ENCODE results near the gene BUD23.

BUD23 gene

DNA sequence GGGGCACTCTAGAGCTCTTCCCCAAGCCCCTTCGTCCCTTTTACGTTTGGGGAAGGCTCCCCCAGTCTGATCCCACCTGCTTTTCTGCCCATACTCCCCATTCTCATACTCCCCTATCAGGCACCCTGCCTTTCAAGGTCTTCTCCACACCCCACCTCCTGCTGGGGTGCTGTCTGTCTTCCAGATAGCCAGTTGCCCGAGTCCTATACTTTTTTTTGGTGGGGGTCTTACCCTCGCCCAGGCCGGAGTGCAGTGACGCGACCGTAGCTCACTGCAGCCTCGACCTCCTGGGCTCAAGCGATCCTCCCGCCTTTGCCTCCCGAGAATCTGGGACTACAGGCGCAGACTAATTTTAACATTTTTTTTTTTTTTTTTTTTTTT lies 56.0 kb downstream of the BUD23 start:
- no peaks in the 10 kb centered on the region; the same call in 1 of the 2 replicates for H3K36me3 ChIP-seq (ENCODE audit: insufficient read depth)
- TF ChIP-seq, protein P1, sequence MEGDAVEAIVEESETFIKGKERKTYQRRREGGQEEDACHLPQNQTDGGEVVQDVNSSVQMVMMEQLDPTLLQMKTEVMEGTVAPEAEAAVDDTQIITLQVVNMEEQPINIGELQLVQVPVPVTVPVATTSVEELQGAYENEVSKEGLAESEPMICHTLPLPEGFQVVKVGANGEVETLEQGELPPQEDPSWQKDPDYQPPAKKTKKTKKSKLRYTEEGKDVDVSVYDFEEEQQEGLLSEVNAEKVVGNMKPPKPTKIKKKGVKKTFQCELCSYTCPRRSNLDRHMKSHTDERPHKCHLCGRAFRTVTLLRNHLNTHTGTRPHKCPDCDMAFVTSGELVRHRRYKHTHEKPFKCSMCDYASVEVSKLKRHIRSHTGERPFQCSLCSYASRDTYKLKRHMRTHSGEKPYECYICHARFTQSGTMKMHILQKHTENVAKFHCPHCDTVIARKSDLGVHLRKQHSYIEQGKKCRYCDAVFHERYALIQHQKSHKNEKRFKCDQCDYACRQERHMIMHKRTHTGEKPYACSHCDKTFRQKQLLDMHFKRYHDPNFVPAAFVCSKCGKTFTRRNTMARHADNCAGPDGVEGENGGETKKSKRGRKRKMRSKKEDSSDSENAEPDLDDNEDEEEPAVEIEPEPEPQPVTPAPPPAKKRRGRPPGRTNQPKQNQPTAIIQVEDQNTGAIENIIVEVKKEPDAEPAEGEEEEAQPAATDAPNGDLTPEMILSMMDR (conservative IDR thresholded peaks at IDR 0.05; ENCODE audit: low read depth, low read length), result no peak
- peak overlapping the region; percentile 95 for H3K9ac ChIP-seq
- H3K79me2 ChIP-seq (ENCODE audit: insufficient read depth, low read depth), result peaks cover 15% of the 10 kb centered on the region; the same call in 1 of the 2 replicates
- H3K4me1 ChIP-seq (ENCODE audit: low read depth, poor library complexity, severe bottlenecking), result peaks cover 70% of the 10 kb centered on the region
- H3K27me3 ChIP-seq (ENCODE audit: insufficient read depth, low read depth), result no peaks in the 10 kb centered on the region
- no peak overlapping the region for H3K4me3 ChIP-seq (IDR thresholded peaks at IDR 0.05; ENCODE audit: insufficient read depth, low read depth, low read length)
- peaks cover 4% of the 10 kb centered on the region; the same call in 1 of the 2 replicates for H4K20me1 ChIP-seq (ENCODE audit: insufficient read depth)
- H3K27ac ChIP-seq, result peak overlapping the region; percentile 94
- H3K4me2 ChIP-seq, result peak overlapping the region; percentile 69
- H2AFZ ChIP-seq (ENCODE audit: low read depth), result peak overlapping the region; percentile 70; the same call in 1 of the 2 replicates

DNA sequence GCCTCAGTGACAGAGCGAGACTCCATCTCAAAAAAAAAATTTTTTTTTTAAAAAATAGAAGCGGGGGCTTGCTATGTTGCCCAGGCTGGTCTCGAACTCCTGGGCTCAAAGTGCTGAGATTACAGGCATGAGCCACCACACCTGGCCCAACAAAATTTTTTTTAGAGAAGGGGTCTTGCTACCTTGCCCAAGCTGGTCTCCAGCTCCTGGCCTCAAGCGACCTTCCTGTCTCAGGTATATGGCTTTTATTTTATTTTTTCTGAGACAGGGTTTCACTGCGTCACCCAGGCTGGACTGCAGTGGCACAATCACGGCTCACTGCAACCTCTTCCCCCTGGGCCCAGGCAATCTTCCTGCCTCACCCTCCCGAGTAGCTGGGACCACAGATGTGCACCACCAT lies 56.8 kb downstream of the BUD23 start:
- Histone ChIP-seq H2AFZ (ENCODE audit: low read depth) (no peak overlapping the region), H3K9ac (no peak overlapping the region), H4K20me1 (ENCODE audit: insufficient read depth) (peaks cover 4% of the 10 kb centered on the region; the same call in 1 of the 2 replicates), H3K4me3 (IDR thresholded peaks at IDR 0.05; ENCODE audit: insufficient read depth, low read depth, low read length) (no peak overlapping the region), H3K4me2 (no peak overlapping the region), H3K36me3 (ENCODE audit: insufficient read depth) (no peaks in the 10 kb centered on the region; the same call in 1 of the 2 replicates), H3K4me1 (ENCODE audit: low read depth, poor library complexity, severe bottlenecking) (peaks cover 63% of the 10 kb centered on the region), H3K79me2 (ENCODE audit: insufficient read depth, low read depth) (peaks cover 15% of the 10 kb centered on the region; the same call in 1 of the 2 replicates), H3K27me3 (ENCODE audit: insufficient read depth, low read depth) (no peaks in the 10 kb centered on the region), H3K27ac (peak overlapping the region; percentile 17; the same call in 1 of the 2 replicates)
- TF ChIP-seq, protein P1 (conservative IDR thresholded peaks at IDR 0.05; ENCODE audit: low read depth, low read length), result no peak

DNA sequence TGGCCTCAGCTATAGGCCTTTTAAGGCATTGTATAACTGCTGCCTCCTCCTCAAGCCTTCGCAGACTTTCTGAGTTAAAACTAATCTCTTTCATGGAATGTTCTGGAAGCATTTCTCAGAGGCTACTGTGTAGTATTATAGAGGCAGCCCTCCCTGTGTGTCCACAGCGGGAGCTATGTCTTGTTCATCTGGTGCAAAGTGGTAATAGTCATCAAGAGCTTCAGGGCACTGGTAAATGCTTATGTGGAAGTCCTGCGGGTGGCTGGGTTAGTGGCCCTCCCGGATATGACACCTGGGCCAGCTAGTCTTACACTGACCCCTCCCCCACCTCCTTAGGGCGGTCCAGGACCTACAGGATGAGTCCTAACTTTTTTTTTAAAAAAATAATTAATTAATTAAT lies 57.4 kb downstream of the BUD23 start:
- Histone ChIP-seq H3K4me2 (no peak overlapping the region), H3K36me3 (ENCODE audit: insufficient read depth) (no peaks in the 10 kb centered on the region; the same call in 1 of the 2 replicates)

DNA sequence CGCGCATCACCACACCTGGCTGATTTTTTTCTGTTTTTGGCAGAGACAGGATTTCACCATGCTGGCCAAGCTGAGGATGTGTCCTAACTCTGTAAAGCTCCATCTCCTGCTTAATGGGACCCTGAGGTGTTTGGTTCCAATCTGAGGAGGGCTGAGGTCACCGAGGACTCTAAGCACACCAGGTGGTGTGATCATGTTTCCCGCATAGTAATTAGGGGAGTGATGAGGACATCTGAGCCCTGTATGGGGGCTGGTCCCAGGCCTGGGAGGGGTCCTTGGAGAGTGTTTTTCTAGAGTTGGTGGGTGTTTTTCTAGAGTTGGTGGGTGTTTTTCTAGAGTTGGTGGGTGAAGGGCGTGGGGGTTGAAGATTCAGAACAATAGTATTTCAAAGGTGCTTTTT lies 58.2 kb downstream of the BUD23 start:
- no peaks in the 10 kb centered on the region for H3K27me3 ChIP-seq (ENCODE audit: insufficient read depth, low read depth)
- H3K4me3 ChIP-seq (IDR thresholded peaks at IDR 0.05; ENCODE audit: insufficient read depth, low read depth, low read length), result no peak overlapping the region
- H3K79me2 ChIP-seq (ENCODE audit: insufficient read depth, low read depth), result peaks cover 15% of the 10 kb centered on the region; the same call in 1 of the 2 replicates
- peak overlapping the region; percentile 58; the same call in 1 of the 2 replicates for H3K9ac ChIP-seq
- H3K36me3 ChIP-seq (ENCODE audit: insufficient read depth), result no peaks in the 10 kb centered on the region; the same call in 1 of the 2 replicates
- H4K20me1 ChIP-seq (ENCODE audit: insufficient read depth), result peaks cover 4% of the 10 kb centered on the region; the same call in 1 of the 2 replicates
- H3K4me2 ChIP-seq, result peak overlapping the region; percentile 90
- H2AFZ ChIP-seq (ENCODE audit: low read depth), result no peak overlapping the region
- TF ChIP-seq, protein P1 (conservative IDR thresholded peaks at IDR 0.05; ENCODE audit: low read depth, low read length), result no peak
- peaks cover 65% of the 10 kb centered on the region for H3K4me1 ChIP-seq (ENCODE audit: low read depth, poor library complexity, severe bottlenecking)
- H3K27ac ChIP-seq, result peak overlapping the region; percentile 87

More for the DNA sequence above, 57.4 kb downstream of the BUD23 start:
- H3K9ac ChIP-seq, result no peak overlapping the region
- no peaks in the 10 kb centered on the region for H3K27me3 ChIP-seq (ENCODE audit: insufficient read depth, low read depth)
- H3K79me2 ChIP-seq (ENCODE audit: insufficient read depth, low read depth), result peaks cover 15% of the 10 kb centered on the region; the same call in 1 of the 2 replicates
- TF ChIP-seq, protein P1 (conservative IDR thresholded peaks at IDR 0.05; ENCODE audit: low read depth, low read length), result no peak
- H2AFZ ChIP-seq (ENCODE audit: low read depth), result no peak overlapping the region
- H3K4me1 ChIP-seq (ENCODE audit: low read depth, poor library complexity, severe bottlenecking), result peaks cover 65% of the 10 kb centered on the region
- peaks cover 4% of the 10 kb centered on the region; the same call in 1 of the 2 replicates for H4K20me1 ChIP-seq (ENCODE audit: insufficient read depth)
- peak overlapping the region; percentile 17; the same call in 1 of the 2 replicates for H3K27ac ChIP-seq
- no peak overlapping the region for H3K4me3 ChIP-seq (IDR thresholded peaks at IDR 0.05; ENCODE audit: insufficient read depth, low read depth, low read length)
